Activated CD8-positive, alpha-beta T cell treated with anti-CD3 and anti-CD28 coated beads for 36 hours (primary cell): ENCODE measurements around the gene VPS4B. TPM values are rescaled to one million over a fixed set of nuclear protein-coding genes. Genes with fewer than 3 reads are reported as not detected.
"Not testable (repeated sequence)": the region's sequence is repeated elsewhere in the genome, so short reads cannot be mapped to it uniquely, and the experiment has no call there.

ENCODE experiments used
- ATAC-seq: fragments of 200-7000 bp; cut with Tn5 transposase; one replicate; pipeline ENCODE4 v1.10.0; 2021; ENCODE audit warnings: mild to moderate bottlenecking, moderate library complexity
- CTCF ChIA-PET: fragments of 350-600 bp; sonication (Branson Sonifier 250); formaldehyde crosslinking; loops from one replicate; lab custom pipeline; 2021; ENCODE audit warnings: antibody characterized with exemption; lab: Charles Lee
- POLR2A ChIA-PET: fragments of 350-600 bp; sonication (Branson Sonifier 250); formaldehyde crosslinking; loops from one replicate; lab custom pipeline; 2021; ENCODE audit warnings: antibody characterized with exemption; lab: Charles Lee
- DNase-seq: peaks from one replicate; pipeline ENCODE4 v3.0.0-alpha.2; 2020
- H3K27ac Mint-ChIP-seq: one replicate; pipeline ENCODE4 v1.8.0; 2021; ENCODE audit warnings: mild to moderate bottlenecking, mixed read lengths
- H3K27me3 Mint-ChIP-seq: one replicate; pipeline ENCODE4 v1.8.0; 2021; ENCODE audit warnings: mixed read lengths
- H3K36me3 Mint-ChIP-seq: one replicate; pipeline ENCODE4 v1.8.0; 2021; ENCODE audit warnings: low read depth, mixed read lengths
- H3K4me1 Mint-ChIP-seq: one replicate; pipeline ENCODE4 v1.8.0; 2021; ENCODE audit warnings: low read depth, mixed read lengths
- H3K4me3 Mint-ChIP-seq: one replicate; pipeline ENCODE4 v1.8.0; 2021; ENCODE audit warnings: mild to moderate bottlenecking, moderate library complexity, mixed read lengths
- H3K9me3 Mint-ChIP-seq: one replicate; pipeline ENCODE4 v1.8.0; 2021; ENCODE audit warnings: mixed read lengths
- intact Hi-C: fragments of 100-400 bp; cut with micrococcal nuclease; formaldehyde crosslinking; loops from one replicate; pipeline ENCODE4 v1.10.0; 2022
- total RNA-seq, 2 experiments: library from RNA; stranded (reverse); gene quantifications; one replicate each; pipeline ENCODE4 v1.2.3, GENCODE V29; 2021
- TF ChIP-seq, protein P1 (sequence below): fragments of 200-600 bp; IDR thresholded peaks from one replicate; pipeline ENCODE4 v1.8.0; 2022; ENCODE audit warnings: antibody characterized with exemption, mild to moderate bottlenecking

VPS4B gene
- total RNA-seq, 2 experiments from 2014 or later, result 34.8 to 35.9 TPM

DNA sequence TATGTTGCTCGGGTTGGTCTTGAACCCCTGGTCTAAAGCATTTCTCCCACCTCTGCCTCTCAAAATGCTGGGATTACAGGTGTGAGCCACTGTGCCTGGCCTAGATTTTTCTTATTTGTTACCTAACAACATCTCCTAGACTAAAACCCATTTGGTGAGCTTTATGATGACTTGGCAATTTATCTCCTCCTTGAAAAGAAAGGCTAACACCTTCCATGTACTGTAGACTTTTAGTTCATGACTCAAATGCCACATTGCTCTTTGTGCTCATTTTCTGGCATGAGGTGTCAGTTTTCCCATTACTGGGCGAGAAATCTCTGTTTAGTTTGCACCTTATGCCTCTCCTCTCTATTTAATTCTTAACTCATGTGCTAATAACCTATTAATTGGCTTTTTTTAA lies 42.2 kb upstream of the VPS4B start:
- CTCF ChIA-PET, result interaction anchor here (1.1 to 1.3 kb wide), 2 partner anchors 18 to 42 kb away, joined by 3 to 5 read pairs; no protein-coding TSS in a partner anchor
- TF ChIP-seq, protein P1, sequence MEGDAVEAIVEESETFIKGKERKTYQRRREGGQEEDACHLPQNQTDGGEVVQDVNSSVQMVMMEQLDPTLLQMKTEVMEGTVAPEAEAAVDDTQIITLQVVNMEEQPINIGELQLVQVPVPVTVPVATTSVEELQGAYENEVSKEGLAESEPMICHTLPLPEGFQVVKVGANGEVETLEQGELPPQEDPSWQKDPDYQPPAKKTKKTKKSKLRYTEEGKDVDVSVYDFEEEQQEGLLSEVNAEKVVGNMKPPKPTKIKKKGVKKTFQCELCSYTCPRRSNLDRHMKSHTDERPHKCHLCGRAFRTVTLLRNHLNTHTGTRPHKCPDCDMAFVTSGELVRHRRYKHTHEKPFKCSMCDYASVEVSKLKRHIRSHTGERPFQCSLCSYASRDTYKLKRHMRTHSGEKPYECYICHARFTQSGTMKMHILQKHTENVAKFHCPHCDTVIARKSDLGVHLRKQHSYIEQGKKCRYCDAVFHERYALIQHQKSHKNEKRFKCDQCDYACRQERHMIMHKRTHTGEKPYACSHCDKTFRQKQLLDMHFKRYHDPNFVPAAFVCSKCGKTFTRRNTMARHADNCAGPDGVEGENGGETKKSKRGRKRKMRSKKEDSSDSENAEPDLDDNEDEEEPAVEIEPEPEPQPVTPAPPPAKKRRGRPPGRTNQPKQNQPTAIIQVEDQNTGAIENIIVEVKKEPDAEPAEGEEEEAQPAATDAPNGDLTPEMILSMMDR, result no peak

DNA sequence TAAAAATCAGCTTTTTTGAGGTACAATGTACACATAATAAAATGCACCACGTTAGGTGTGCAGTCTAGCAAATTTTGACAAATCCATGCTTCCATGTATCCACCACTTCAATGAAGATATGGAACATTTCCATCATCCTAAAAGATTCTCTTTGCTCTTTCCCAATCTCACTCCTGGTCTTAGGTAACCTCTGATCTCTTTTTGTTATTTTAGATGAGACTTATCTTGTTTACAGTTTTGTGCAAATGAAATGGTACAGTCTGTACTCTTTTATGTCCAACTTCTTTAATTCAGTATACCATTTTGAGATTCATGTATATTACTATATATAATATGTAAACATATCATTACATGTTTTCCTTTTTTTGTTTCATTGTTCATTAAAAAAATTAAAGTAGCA lies 38.1 kb upstream of the VPS4B start:
- Mint-ChIP-seq H3K27me3 (peaks cover 12% of the 10 kb centered on the region), H3K4me1 (no peaks in the 10 kb centered on the region), H3K4me3 (no peak overlapping the region), H3K36me3 (no peaks in the 10 kb centered on the region), H3K27ac (no peak overlapping the region), H3K9me3 (no peaks in the 10 kb centered on the region)
- DNase-seq (no peak), ATAC-seq (no peak)
- intact Hi-C loops, result no loop called here
- ChIA-PET CTCF (interaction anchor here (0.8 to 1.5 kb wide), 2 partner anchors 21 to 45 kb away, joined by 3 to 4 read pairs; no protein-coding TSS in a partner anchor), POLR2A (no interaction called here)
- TF ChIP-seq, protein P1, result no peak

More for the DNA sequence above, 42.2 kb upstream of the VPS4B start:
- no peak for DNase-seq
- no peaks in the 10 kb centered on the region for H3K9me3 Mint-ChIP-seq
- POLR2A ChIA-PET, result no interaction called here
- intact Hi-C loops, result no loop called here
- H3K36me3 Mint-ChIP-seq, result no peaks in the 10 kb centered on the region
- no peak overlapping the region for H3K27ac Mint-ChIP-seq
- peaks cover 12% of the 10 kb centered on the region for H3K27me3 Mint-ChIP-seq
- H3K4me3 Mint-ChIP-seq, result no peak overlapping the region
- no peak for ATAC-seq
- H3K4me1 Mint-ChIP-seq, result no peaks in the 10 kb centered on the region

DNA sequence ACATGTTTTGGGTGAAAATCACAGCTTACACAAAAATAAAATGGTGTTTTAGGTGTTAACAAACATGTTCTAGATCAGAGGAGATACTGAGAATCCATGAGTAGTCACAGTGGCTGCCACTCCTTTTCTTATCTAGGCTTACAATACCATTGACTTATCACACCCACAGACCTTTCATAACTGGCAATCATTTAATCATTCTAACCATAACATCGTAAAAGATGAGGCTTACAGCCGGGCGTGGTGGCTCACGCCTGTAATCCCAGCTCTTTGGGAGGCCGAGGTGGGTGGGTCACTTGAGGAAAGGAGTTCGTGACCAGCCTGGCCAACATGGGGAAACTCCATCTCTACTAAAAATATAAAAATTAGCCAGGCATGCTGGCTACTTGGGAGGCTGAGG lies 35.7 kb upstream of the VPS4B start:
- intact Hi-C loops, result no loop called here
- ATAC-seq, result no peak
- POLR2A ChIA-PET, result no interaction called here
- Mint-ChIP-seq H3K36me3 (no peaks in the 10 kb centered on the region), H3K4me3 (no peak overlapping the region), H3K27me3 (peaks cover 8% of the 10 kb centered on the region), H3K27ac (no peak overlapping the region), H3K9me3 (no peaks in the 10 kb centered on the region), H3K4me1 (no peaks in the 10 kb centered on the region)
- TF ChIP-seq, protein P1, result no peak
- CTCF ChIA-PET, result interaction anchor here (1.0 to 1.7 kb wide), 3 partner anchors 17 to 48 kb away, joined by 4 to 5 read pairs (median 4); no protein-coding TSS in a partner anchor
- DNase-seq, result no peak

- no peaks in the 10 kb centered on the region for H3K36me3 Mint-ChIP-seq
- H3K9me3 Mint-ChIP-seq, result no peaks in the 10 kb centered on the region
- no peaks in the 10 kb centered on the region for H3K4me1 Mint-ChIP-seq
- no peaks in the 10 kb centered on the region for H3K27me3 Mint-ChIP-seq
- no peak overlapping the region for H3K4me3 Mint-ChIP-seq
- ATAC-seq (no peak), DNase-seq (no peak)
- no peak overlapping the region for H3K27ac Mint-ChIP-seq
- CTCF ChIA-PET, result interaction anchor here (1.3 kb wide), 1 partner anchor 10 kb away, joined by 3 read pairs; no protein-coding TSS in a partner anchor
- TF ChIP-seq, protein P1, result no peak
- intact Hi-C loops, result no loop called here
- POLR2A ChIA-PET, result interaction anchor here (0.7 kb wide), 1 partner anchor 9 kb away, joined by 3 read pairs; no protein-coding TSS in a partner anchor
Measured at GRCh38 chr18:63454497-63454896, 32.2 kb upstream of the VPS4B start.

DNA sequence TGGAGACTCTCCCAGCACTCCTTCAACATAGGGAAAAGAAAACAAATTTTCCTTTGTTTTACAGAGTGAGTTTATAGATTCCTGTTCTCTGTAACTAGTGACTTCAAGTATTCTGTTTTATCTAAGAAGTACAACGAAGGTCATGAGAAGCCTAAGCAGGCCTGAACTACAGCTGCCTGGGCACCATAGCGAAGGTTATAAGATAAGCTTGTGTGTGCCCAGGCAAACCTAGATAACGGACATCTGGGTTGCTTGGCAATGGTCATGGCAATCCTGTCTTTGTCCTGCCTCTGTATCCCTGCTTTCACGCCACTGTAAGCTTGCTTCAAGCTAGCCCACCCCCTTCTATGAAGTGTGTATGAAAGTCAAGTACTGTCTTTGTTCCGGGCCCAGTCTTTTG lies 30.5 kb upstream of the VPS4B start:
- H3K4me3 Mint-ChIP-seq, H3K36me3 Mint-ChIP-seq, POLR2A ChIA-PET, H3K27ac Mint-ChIP-seq, H3K27me3 Mint-ChIP-seq, CTCF ChIA-PET, intact Hi-C loops, ATAC-seq, DNase-seq, H3K4me1 Mint-ChIP-seq, H3K9me3 Mint-ChIP-seq: not testable (repeated sequence)
